ENCODE data around the gene CCHCR1. TPM values are rescaled to one million over a fixed set of nuclear protein-coding genes. Genes with fewer than 3 reads are reported as not detected.

Gene CCHCR1
- total RNA-seq, 4 donors from 2014 or later: 11.9 to 21.1 (median 16.2) TPM

DNA sequence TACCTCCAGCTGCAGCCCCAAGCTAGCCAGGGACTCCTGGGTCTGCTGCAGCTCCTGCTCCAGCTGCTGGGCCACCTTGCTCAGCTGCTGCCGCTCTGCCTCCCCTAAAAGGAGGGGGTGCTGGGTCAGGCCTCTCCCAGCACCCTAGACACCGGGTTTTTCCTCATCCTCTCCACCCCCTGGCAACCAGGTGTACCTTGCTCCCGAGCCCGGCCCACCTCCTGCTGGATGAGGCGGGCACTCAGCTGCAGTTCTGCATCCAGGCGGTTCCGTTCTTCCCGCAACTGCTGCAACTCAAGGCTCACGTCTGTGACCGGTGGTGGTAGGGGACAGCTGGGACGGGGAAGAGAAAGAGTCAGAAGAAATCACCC is 12.6 kb downstream of the CCHCR1 start:
- H3K27ac ChIP-seq: no peak overlapping the region
- intact Hi-C loops (cut with DNase I): no loop called here
- H3K4me1 ChIP-seq: peaks cover 0 to 14% (median 0%) of the 10 kb centered on the region in 3 donors
- TF ChIP-seq CTCF (IDR thresholded peaks at IDR 0.05) (no peak), POLR2A (IDR thresholded peaks at IDR 0.05) (no peak)
- no peak for DNase-seq
- WGBS, 2 donors: 74% methylated on average over 6 of the region's 11 CpGs; no CpG with 5 or more reads in 1 of the 2 donors
- H3K4me3 ChIP-seq: no peak overlapping the region
- no peaks in the 10 kb centered on the region for H3K27me3 ChIP-seq
- peaks cover 0 to 69% (median 0%) of the 10 kb centered on the region in 3 donors for H3K36me3 ChIP-seq
- no peaks in the 10 kb centered on the region for H3K9me3 ChIP-seq

DNA sequence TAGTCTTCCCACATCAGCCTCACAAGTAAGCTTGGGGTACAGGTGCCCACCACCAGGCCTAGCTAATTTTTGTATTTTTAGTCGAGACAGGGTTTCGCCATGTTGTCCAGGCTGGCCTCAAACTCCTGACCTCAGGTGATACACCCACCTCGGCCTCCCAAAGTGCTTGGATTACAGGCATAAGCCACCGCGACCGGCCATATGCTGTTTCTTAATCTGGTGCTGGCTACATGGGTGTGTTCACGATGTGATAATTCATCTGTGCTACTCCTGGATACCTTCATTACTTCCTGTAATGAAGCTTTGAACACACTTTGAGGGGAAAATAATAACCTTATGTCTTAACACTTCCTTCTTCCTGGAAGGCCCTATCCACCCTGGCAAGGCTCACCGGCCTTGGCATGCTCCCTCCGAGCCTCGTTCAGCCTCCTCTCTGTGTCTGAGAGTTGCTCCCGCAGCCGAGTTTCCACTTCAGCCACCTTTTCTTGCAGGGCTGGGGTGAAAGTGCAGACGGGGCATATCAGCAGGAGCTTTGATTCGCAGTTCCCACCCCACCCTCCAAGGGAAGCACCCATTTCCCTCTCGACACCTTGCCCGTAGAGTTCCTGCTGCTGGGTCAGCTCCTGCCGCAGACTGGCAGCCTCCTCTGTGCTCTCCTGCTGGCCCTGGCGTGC is 13.2 kb downstream of the CCHCR1 start:
- no peaks in the 10 kb centered on the region for H3K27me3 ChIP-seq
- intact Hi-C loops (cut with DNase I): no loop called here
- H3K36me3 ChIP-seq: peaks cover 0 to 64% (median 0%) of the 10 kb centered on the region in 3 donors
- TF ChIP-seq CTCF (IDR thresholded peaks at IDR 0.05) (no peak), POLR2A (IDR thresholded peaks at IDR 0.05) (no peak)
- H3K27ac ChIP-seq: no peak overlapping the region
- peaks cover 0 to 19% (median 0%) of the 10 kb centered on the region in 3 donors for H3K4me1 ChIP-seq
- DNase-seq: no peak
- H3K9me3 ChIP-seq: no peaks in the 10 kb centered on the region
- no peak overlapping the region for H3K4me3 ChIP-seq
- WGBS, 2 donors: 68 to 86% methylated on average over 11 to 18 of the region's 18 CpGs

DNA sequence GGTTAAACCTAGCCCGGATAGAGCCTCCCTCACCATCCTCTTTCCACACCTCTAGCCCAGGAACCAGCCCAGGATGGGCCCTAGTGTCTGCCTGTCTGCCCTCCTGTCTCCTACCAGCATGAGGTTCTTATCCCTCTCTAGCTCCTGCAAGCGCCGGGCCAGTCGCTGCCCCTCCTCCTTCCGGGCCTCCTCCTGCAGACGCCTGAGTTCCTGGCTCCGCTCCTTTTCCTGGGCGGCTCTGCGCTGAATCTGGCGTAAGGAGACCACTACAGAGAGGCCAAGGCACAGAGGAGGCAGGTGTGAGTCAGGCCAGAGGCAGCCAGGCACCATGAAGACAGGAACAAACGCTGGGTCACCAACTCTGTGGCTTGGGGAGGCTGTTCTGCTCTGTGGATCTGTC is 14.5 kb downstream of the CCHCR1 start:
- DNase-seq: no peak
- Histone ChIP-seq H3K4me3 (no peak overlapping the region), H3K4me1 (peaks cover 0 to 31% (median 0%) of the 10 kb centered on the region in 3 donors), H3K9me3 (no peaks in the 10 kb centered on the region), H3K27me3 (no peaks in the 10 kb centered on the region), H3K36me3 (peaks cover 0 to 54% (median 0%) of the 10 kb centered on the region in 3 donors), H3K27ac (no peak overlapping the region)
- intact Hi-C loops (cut with DNase I): no loop called here
- 13 to 40% methylated on average over 1 to 2 of the region's 11 CpGs for WGBS, 2 donors
- TF ChIP-seq CTCF (IDR thresholded peaks at IDR 0.05) (no peak), POLR2A (IDR thresholded peaks at IDR 0.05) (no peak)

DNA sequence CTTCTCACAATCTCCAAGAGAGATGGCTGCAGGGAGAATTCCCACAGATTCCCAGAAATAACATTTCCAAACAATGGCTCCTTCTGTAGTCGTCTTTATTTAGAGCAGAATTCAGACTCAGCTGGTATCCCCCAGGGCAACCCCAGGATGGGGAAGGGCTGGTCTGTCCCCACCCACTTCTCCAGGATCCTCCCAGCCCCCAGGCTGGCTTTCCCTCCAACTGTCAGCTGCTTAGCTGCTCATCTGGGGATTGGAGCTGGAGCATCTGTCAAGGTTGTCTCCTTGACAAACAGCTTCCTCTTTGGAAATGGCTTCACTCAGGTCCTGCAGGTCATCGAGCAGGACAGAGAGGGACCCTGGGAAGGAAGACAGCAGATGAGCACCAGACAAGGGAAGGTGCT is 15.2 kb downstream of the CCHCR1 start:
- peaks cover 0 to 51% (median 0%) of the 10 kb centered on the region in 3 donors for H3K36me3 ChIP-seq
- no peaks in the 10 kb centered on the region for H3K27me3 ChIP-seq
- H3K27ac ChIP-seq: no peak overlapping the region
- TF ChIP-seq CTCF (IDR thresholded peaks at IDR 0.05): no peak
- TF ChIP-seq POLR2A (IDR thresholded peaks at IDR 0.05): no peak
- peaks cover 2 to 39% (median 7%) of the 10 kb centered on the region in 3 donors for H3K4me1 ChIP-seq
- no peak overlapping the region for H3K4me3 ChIP-seq
- intact Hi-C loops (cut with DNase I): no loop called here
- no peak for DNase-seq
- no peaks in the 10 kb centered on the region for H3K9me3 ChIP-seq
- 7 to 51% methylated on average over 1 to 2 of the region's 2 CpGs for WGBS, 2 donors

DNA sequence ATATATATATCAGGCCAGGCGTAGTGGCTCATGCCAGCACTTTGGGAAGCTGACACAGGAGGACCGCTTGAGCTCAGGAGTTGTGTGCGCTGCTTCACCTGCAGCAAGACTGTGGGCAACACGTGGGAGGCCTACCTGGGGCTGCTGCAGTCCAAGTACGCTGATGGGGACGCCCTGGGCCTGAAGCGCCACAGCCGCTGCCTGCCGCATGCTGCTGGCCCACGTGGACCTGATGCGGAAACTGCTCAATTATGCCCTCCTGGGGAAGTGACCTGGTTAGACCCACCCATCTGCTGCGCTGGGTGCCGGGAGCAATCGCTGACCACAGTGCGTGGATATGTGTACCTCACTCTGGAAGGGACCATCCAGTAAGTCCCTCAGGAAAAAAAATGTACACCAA is 17.0 kb downstream of the CCHCR1 start:
- intact Hi-C loops (cut with DNase I): no loop called here
- Histone ChIP-seq H3K27ac (no peak overlapping the region), H3K4me3 (no peak overlapping the region), H3K4me1 (peaks cover 4 to 42% (median 7%) of the 10 kb centered on the region in 3 donors), H3K27me3 (no peaks in the 10 kb centered on the region), H3K9me3 (no peaks in the 10 kb centered on the region), H3K36me3 (peaks cover 0 to 36% (median 0%) of the 10 kb centered on the region in 3 donors)
- no peak for TF ChIP-seq POLR2A (IDR thresholded peaks at IDR 0.05)
- TF ChIP-seq CTCF (IDR thresholded peaks at IDR 0.05): no peak
- 87 to 95% methylated on average over 11 of the region's 15 CpGs for WGBS, 2 donors
- DNase-seq: no peak

All from esophagus squamous epithelium (tissue), 5 donors.